Measurements from ENCODE around the gene VSNL1.

DNA sequence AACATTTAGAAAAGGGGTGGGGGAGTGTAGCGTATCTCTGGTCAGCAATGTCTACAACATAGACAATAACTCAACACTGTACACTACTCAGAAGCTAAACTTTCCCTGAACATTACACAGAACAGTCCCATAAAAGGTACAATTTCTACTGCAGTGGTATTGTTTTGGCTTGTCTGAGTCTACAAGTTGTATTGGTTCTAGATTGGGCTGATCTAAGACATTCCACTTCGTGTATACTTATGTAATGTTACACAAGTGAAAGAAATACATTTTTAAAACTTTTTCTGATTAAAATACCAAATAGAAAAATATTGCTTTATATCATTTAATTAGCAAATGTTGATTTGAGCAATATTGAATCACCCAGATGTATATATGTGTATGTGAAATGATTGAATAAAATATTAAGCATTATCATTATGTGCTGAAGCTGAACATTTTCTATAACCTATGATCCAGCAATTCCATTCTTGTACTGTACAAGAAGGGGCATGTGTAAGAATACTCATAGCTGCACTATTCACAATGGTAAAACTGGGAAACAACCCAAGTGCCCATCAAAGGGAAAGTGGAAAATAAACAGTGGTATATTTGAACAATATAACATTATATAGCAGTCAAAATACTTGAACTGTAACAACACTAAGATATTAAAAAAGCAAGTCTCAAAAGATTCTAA, 52.4 kb downstream of the VSNL1 start:
- TF ChIP-seq, protein P1, sequence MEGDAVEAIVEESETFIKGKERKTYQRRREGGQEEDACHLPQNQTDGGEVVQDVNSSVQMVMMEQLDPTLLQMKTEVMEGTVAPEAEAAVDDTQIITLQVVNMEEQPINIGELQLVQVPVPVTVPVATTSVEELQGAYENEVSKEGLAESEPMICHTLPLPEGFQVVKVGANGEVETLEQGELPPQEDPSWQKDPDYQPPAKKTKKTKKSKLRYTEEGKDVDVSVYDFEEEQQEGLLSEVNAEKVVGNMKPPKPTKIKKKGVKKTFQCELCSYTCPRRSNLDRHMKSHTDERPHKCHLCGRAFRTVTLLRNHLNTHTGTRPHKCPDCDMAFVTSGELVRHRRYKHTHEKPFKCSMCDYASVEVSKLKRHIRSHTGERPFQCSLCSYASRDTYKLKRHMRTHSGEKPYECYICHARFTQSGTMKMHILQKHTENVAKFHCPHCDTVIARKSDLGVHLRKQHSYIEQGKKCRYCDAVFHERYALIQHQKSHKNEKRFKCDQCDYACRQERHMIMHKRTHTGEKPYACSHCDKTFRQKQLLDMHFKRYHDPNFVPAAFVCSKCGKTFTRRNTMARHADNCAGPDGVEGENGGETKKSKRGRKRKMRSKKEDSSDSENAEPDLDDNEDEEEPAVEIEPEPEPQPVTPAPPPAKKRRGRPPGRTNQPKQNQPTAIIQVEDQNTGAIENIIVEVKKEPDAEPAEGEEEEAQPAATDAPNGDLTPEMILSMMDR (IDR thresholded peaks at IDR 0.05), result no peak
- TF ChIP-seq POLR2A (IDR thresholded peaks at IDR 0.05), result no peak
